H1 (cell line): ENCODE data around the gene ANKRD17. TPM values are rescaled to one million over a fixed set of nuclear protein-coding genes. Genes with fewer than 3 reads are reported as not detected.

ENCODE experiments used
- CTCF ChIA-PET: fragments of 300-600 bp; sonication (Branson Sonifier 250); formaldehyde crosslinking; loops from one replicate; lab custom pipeline; 2021; ENCODE audit not compliant: partially characterized antibody; lab: Charles Lee
- POLR2A ChIA-PET: fragments of 300-600 bp; sonication (Branson Sonifier 250); formaldehyde crosslinking; loops from one replicate; lab custom pipeline; 2021; ENCODE audit warnings: inconsistent platforms; ENCODE audit not compliant: partially characterized antibody; lab: Charles Lee
- DNase-seq, 2 experiments: peaks; one replicate each; pipeline versions ENCODE4 v3.0.0 to v3.0.0-alpha.2; 2010 to 2022; ENCODE audit warnings: low spot score in 2 of 2, low read depth in 1 of 2, mixed read lengths in 1 of 2
- FAIRE-seq: peaks from 2 replicates; lab custom pipeline; 2011; peaks lifted over from hg19 to GRCh38; lab: Jason Lieb, UNC
- H2AFZ ChIP-seq: 2 replicates; pipeline ENCODE4 v1.8.1; 2012; ENCODE audit warnings: low read length, inconsistent platforms
- H2AK5ac ChIP-seq: 2 replicates; pipeline ENCODE4 v1.6.1; 2013; ENCODE audit warnings: low read depth, low read length
- H2BK120ac ChIP-seq: replicated peaks from 2 replicates; pipeline ENCODE3; 2013; ENCODE audit warnings: low read depth, low read length, inconsistent platforms
- H2BK12ac ChIP-seq: 2 replicates; pipeline ENCODE4 v1.6.1; 2013; ENCODE audit warnings: low read depth, low read length
- H2BK15ac ChIP-seq: 2 replicates; pipeline ENCODE4 v1.6.1; 2013; ENCODE audit warnings: low read length
- H2BK20ac ChIP-seq: 2 replicates; pipeline ENCODE4 v1.6.1; 2013; ENCODE audit warnings: low read length
- H2BK5ac ChIP-seq: 2 replicates; pipeline ENCODE4 v1.6.1; 2013; ENCODE audit warnings: low read depth, low read length
- H3K14ac ChIP-seq: 2 replicates; pipeline ENCODE4 v1.6.1; 2013; ENCODE audit warnings: inconsistent platforms; ENCODE audit not compliant: insufficient read length
- H3K18ac ChIP-seq: 2 replicates; pipeline ENCODE4 v1.6.1; 2013; ENCODE audit warnings: low read length; ENCODE audit errors: extremely low read depth
- H3K23ac ChIP-seq: 2 replicates; pipeline ENCODE4 v1.6.1; 2013; ENCODE audit warnings: inconsistent platforms; ENCODE audit not compliant: insufficient read length
- H3K23me2 ChIP-seq: 2 replicates; pipeline ENCODE4 v1.6.1; 2013; ENCODE audit warnings: low read depth, low read length
- H3K27ac ChIP-seq: 2 replicates; pipeline ENCODE4 v1.6.1; 2011; ENCODE audit warnings: low read depth, low read length, inconsistent platforms
- H3K27me3 ChIP-seq, 4 experiments: replicated peaks in 1 of 4; 1 replicate in 1 of 4; 2 replicates in 3 of 4; pipeline versions ENCODE4 v1.6.1 to v1.8.1; 2011 to 2013; ENCODE audit warnings: low read length in 3 of 4, mild to moderate bottlenecking in 3 of 4, inconsistent platforms in 2 of 4, mixed read lengths in 2 of 4, moderate library complexity in 1 of 4; ENCODE audit not compliant: control insufficient read depth in 3 of 4, insufficient read depth in 3 of 4; ENCODE audit errors: extremely low read depth in 1 of 4
- H3K36me3 ChIP-seq, 4 experiments: 2 replicates each; pipeline versions ENCODE4 v1.6.1 to v1.8.1; 2011 to 2013; ENCODE audit warnings: mild to moderate bottlenecking in 4 of 4, low read length in 3 of 4, moderate library complexity in 2 of 4, control low read depth in 1 of 4, inconsistent platforms in 1 of 4; ENCODE audit not compliant: insufficient read depth in 4 of 4, control insufficient read depth in 2 of 4
- H3K4ac ChIP-seq: replicated peaks from 2 replicates; pipeline ENCODE3; 2013; ENCODE audit warnings: low read length, low read depth, mixed read lengths, inconsistent platforms; ENCODE audit not compliant: insufficient read length
- H3K4me1 ChIP-seq, 4 experiments: replicated peaks in 1 of 4; 1 replicate in 1 of 4; 2 replicates in 3 of 4; pipeline versions ENCODE4 v1.6.1 to v1.8.1; 2011 to 2013; ENCODE audit warnings: low read length in 3 of 4, inconsistent platforms in 2 of 4, mixed read lengths in 1 of 4; ENCODE audit not compliant: insufficient read depth in 4 of 4, control insufficient read depth in 3 of 4
- H3K4me2 ChIP-seq, 2 experiments: 2 replicates each; pipeline versions ENCODE4 v1.6.1 to v1.8.1; 2011 to 2013; ENCODE audit warnings: low read depth in 2 of 2, low read length in 2 of 2, control low read depth in 1 of 2, inconsistent platforms in 1 of 2, mild to moderate bottlenecking in 1 of 2; ENCODE audit not compliant: insufficient read depth in 1 of 2
- H3K4me3 ChIP-seq, 4 experiments: fragments of 200-600, 300-600 bp in 1 of 4; sonication (generic), shearing (Covaris generic), sonication (Bioruptor Twin) in 1 of 4; 2 replicates each; pipeline versions ENCODE4 v1.5.1 to v1.8.1; 2011 to 2016; ENCODE audit warnings: low read length in 4 of 4, low read depth in 3 of 4, control low read depth in 2 of 4, inconsistent platforms in 2 of 4, mild to moderate bottlenecking in 2 of 4, mixed read lengths in 1 of 4, moderate library complexity in 1 of 4; ENCODE audit not compliant: insufficient read depth in 2 of 4; ENCODE audit errors: extremely low read depth in 1 of 4
- H3K56ac ChIP-seq: replicated peaks from 2 replicates; pipeline ENCODE3; 2013; ENCODE audit warnings: low read depth, mild to moderate bottlenecking, mixed read lengths, low read length, inconsistent platforms; ENCODE audit not compliant: insufficient read length
- H3K79me1 ChIP-seq: 2 replicates; pipeline ENCODE4 v1.6.1; 2013; ENCODE audit warnings: low read depth, low read length, control low read depth
- H3K79me2 ChIP-seq, 2 experiments: 2 replicates each; pipeline versions ENCODE4 v1.6.1 to v1.8.1; 2012 to 2013; ENCODE audit warnings: low read length in 2 of 2, mild to moderate bottlenecking in 2 of 2, inconsistent platforms in 1 of 2; ENCODE audit not compliant: insufficient read depth in 2 of 2, control insufficient read depth in 1 of 2
- H3K9ac ChIP-seq, 4 experiments: replicated peaks in 1 of 4; 1 replicate in 1 of 4; 2 replicates in 3 of 4; pipeline versions ENCODE4 v1.6.1 to v1.8.1; 2011 to 2013; ENCODE audit warnings: low read depth in 3 of 4, low read length in 3 of 4, control low read depth in 2 of 4, mild to moderate bottlenecking in 2 of 4, moderate library complexity in 2 of 4, inconsistent platforms in 1 of 4; ENCODE audit errors: extremely low read depth in 1 of 4
- H3K9me3 ChIP-seq, 2 experiments: 2 replicates each; pipeline versions ENCODE4 v1.6.1 to v1.8.1; 2012 to 2013; ENCODE audit warnings: mild to moderate bottlenecking in 2 of 2, moderate library complexity in 2 of 2, control low read depth in 1 of 2, inconsistent platforms in 1 of 2, low read depth in 1 of 2, low read length in 1 of 2, mixed read lengths in 1 of 2; ENCODE audit not compliant: insufficient read depth in 2 of 2
- H4K20me1 ChIP-seq, 2 experiments: replicated peaks in 1 of 2; 2 replicates each; pipeline versions ENCODE3 to v1.8.1; 2011 to 2013; ENCODE audit warnings: inconsistent platforms in 2 of 2, low read length in 2 of 2, mild to moderate bottlenecking in 1 of 2; ENCODE audit not compliant: insufficient read depth in 2 of 2, control insufficient read depth in 1 of 2
- H4K5ac ChIP-seq: 2 replicates; pipeline ENCODE4 v1.6.1; 2013; ENCODE audit warnings: low read length, low read depth, mixed read lengths, inconsistent platforms; ENCODE audit not compliant: insufficient read length
- H4K8ac ChIP-seq: 2 replicates; pipeline ENCODE4 v1.8.0; 2013; ENCODE audit warnings: mild to moderate bottlenecking, moderate library complexity, low read length, inconsistent platforms; ENCODE audit not compliant: insufficient read depth; ENCODE audit errors: extremely low read depth
- H4K91ac ChIP-seq: replicated peaks from 2 replicates; pipeline ENCODE3; 2013; ENCODE audit warnings: low read length, mixed read lengths, inconsistent platforms; ENCODE audit not compliant: insufficient read length
- CBX5 ChIP-seq: fragments of 300-800, 300-1000 bp; sonication (generic); IDR thresholded peaks from 2 replicates; pipeline ENCODE4 v1.7.1; 2016; ENCODE audit warnings: antibody characterized with exemption, low read length, low read depth
- EP300 ChIP-seq, 2 experiments: IDR thresholded peaks; 1 replicate in 1 of 2; 2 replicates in 1 of 2; pipeline ENCODE4 v1.6.1; 2011 to 2012; ENCODE audit warnings: low read depth in 2 of 2, low read length in 2 of 2, mild to moderate bottlenecking in 2 of 2, borderline replicate concordance in 1 of 2, inconsistent platforms in 1 of 2, moderate library complexity in 1 of 2
- EZH2 ChIP-seq: fragments of 200-600 bp; sonication (generic); IDR thresholded peaks from 2 replicates; pipeline ENCODE4 v1.7.1; 2012; ENCODE audit warnings: low read depth, mild to moderate bottlenecking, moderate library complexity, low read length, inconsistent platforms; ENCODE audit not compliant: severe bottlenecking
- GTF2F1 ChIP-seq: IDR thresholded peaks from 2 replicates; pipeline ENCODE4 v1.6.1; 2012; ENCODE audit warnings: low read depth, low read length, improper control_type of control experiment, borderline replicate concordance
- MAFK ChIP-seq: IDR thresholded peaks from 2 replicates; pipeline ENCODE4 v1.6.1; 2012; ENCODE audit warnings: low read depth, mild to moderate bottlenecking, improper control_type of control experiment, low read length
- NANOG ChIP-seq: IDR thresholded peaks from 2 replicates; pipeline ENCODE4 v1.6.1; 2011; ENCODE audit warnings: low read length, low read depth, mild to moderate bottlenecking, inconsistent platforms; ENCODE audit not compliant: insufficient read depth, poor library complexity, severe bottlenecking
- POU5F1 ChIP-seq: IDR thresholded peaks from 2 replicates; pipeline ENCODE4 v1.6.1; 2011; ENCODE audit warnings: low read depth, mild to moderate bottlenecking, low read length, moderate library complexity
- RNF2 ChIP-seq: fragments of 200-900, 300-1000 bp; sonication (generic); IDR thresholded peaks from 2 replicates; pipeline ENCODE4 v1.7.1; 2016; ENCODE audit warnings: borderline replicate concordance, low read depth, mild to moderate bottlenecking, antibody characterized with exemption, low read length; ENCODE audit not compliant: poor library complexity, severe bottlenecking; ENCODE audit errors: missing control alignments
- YY1 ChIP-seq: IDR thresholded peaks from 2 replicates; pipeline ENCODE4 v1.6.1; 2011; ENCODE audit warnings: low read depth, mild to moderate bottlenecking, low read length
- WGBS, 2 experiments: shearing (Covaris generic) in 1 of 2; methylation state at CpG; one replicate each; pipeline versions ENCODE4 v1.1.6 to v1.1.7; 2013 to 2015; ENCODE audit warnings: low lambda C conversion rate in 2 of 2, mixed read lengths in 2 of 2, inconsistent platforms in 1 of 2, low coverage in 1 of 2, missing lambda C conversion rate in 1 of 2; ENCODE audit not compliant: insufficient replicate concordance in 2 of 2, insufficient coverage in 1 of 2, insufficient read length in 1 of 2; ENCODE audit errors: extremely low coverage in 1 of 2, missing lambda C conversion rate in 1 of 2; 5-methylcytosine and 5-hydroxymethylcytosine counted together
- polyA plus RNA-seq, 7 experiments: library from polyadenylated mRNA; depleted of rRNA in 3 of 7; stranded (reverse) in 5 of 7; unstranded in 2 of 7; fragments of >200 nt in 5 of 7; fragments of 200-250 nt in 2 of 7; gene quantifications; 1 replicate in 5 of 7; 2 replicates in 1 of 7; 4 replicates in 1 of 7; pipeline versions ENCODE4 v1.2.1 to v1.2.3, GENCODE V29; 2011 to 2013; ENCODE audit warnings: missing spikeins in 2 of 7, mixed read lengths in 2 of 7
- total RNA-seq: library from RNA; stranded (reverse); fragmentation: NEBNext Ultra II Directional; extraction: Animal tissue kit (Norgen Biotek cat#: 25700); gene quantifications from 2 replicates; pipeline ENCODE4 v1.2.1, GENCODE V29; 2021
- TF ChIP-seq, protein P1 (sequence below), 3 experiments: IDR thresholded peaks; 1 replicate in 2 of 3; 2 replicates in 1 of 3; pipeline versions ENCODE4 v1.5.1 to v1.6.1; 2011; ENCODE audit warnings: low read length in 3 of 3, mild to moderate bottlenecking in 3 of 3, inconsistent platforms in 2 of 3, low read depth in 1 of 3, moderate library complexity in 1 of 3; ENCODE audit not compliant: insufficient read depth in 1 of 3; ENCODE audit errors: control extremely low read depth in 1 of 3

ANKRD17 gene
- total and polyA plus RNA-seq, 2 of the 8 experiments (the other 6 are each of a cell fraction or from before 2014, with no cell fraction given): 42.4 to 93.7 TPM

DNA sequence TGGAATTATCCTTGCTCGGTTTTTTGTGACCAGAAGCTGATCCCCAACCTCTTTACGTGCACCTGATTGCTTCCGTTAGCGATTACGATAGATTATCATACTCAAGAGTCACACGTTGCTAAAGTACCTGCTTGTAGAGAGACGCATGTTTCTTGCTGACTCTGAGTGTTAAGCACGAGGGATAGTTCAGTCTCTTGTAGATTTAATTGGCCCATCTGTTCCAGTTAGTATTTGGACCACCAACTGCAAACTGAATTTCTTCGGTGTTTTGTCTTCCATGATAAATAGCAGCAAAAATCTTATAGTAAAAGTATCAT is 188.6 kb downstream of the ANKRD17 start:
- WGBS, 2 experiments: 23% methylated on average over 9 of the region's 9 CpGs; no CpG with 5 or more reads in 1 of the 2 experiments
- Histone ChIP-seq H2BK20ac (no peak overlapping the region), H3K79me2 (peaks cover 0 to 12% of the 10 kb centered on the region in 2 experiments; a peak in 2 of 4 replicates), H3K79me1 (no peaks in the 10 kb centered on the region), H3K27ac (peak overlapping the region; percentile 92), H4K91ac (no peak overlapping the region), H3K9me3 (no peaks in the 10 kb centered on the region), H2BK5ac (peak overlapping the region; percentile 67), H2BK12ac (no peak overlapping the region; the same call in 1 of the 2 replicates), H2AK5ac (no peak overlapping the region), H3K4me2 (peak overlapping the region; percentile 95), H3K4me1 (peaks cover 0 to 4% (median 1%) of the 10 kb centered on the region in 4 experiments; a peak in 2 of 7 replicates), H2BK120ac (no peak overlapping the region), H2BK15ac (no peak overlapping the region), H3K23ac (no peak overlapping the region), H3K36me3 (peaks cover 0 to 14% (median 0%) of the 10 kb centered on the region in 4 experiments; a peak in 3 of 8 replicates), H3K14ac (no peak overlapping the region), H3K56ac (no peak overlapping the region), H3K27me3 (no peaks in the 10 kb centered on the region), H3K18ac (0 out of 2 replicates have a peak overlapping the region, but pooled peaks have one; percentile 42), H3K23me2 (peaks cover 7% of the 10 kb centered on the region; the same call in 1 of the 2 replicates), H3K4ac (peak overlapping the region; percentile 58), H3K9ac (peak overlapping the region; percentile 78 to 94 (median 86)), H4K8ac (no peak overlapping the region), H4K5ac (peak overlapping the region; percentile 40), H4K20me1 (no peaks in the 10 kb centered on the region), H2AFZ (peak overlapping the region; percentile 97), H3K4me3 (peak overlapping the region; percentile 63 to 89 (median 83))
- POLR2A ChIA-PET: interaction anchor here (0.7 to 2.3 kb wide), 5 partner anchors 7 to 189 kb away, joined by 3 to 9 read pairs (median 5); partner anchors contain the start of gene ANKRD17
- FAIRE-seq (no peak), DNase-seq (no peak)
- CTCF ChIA-PET: interaction anchor here (1.0 kb wide), 1 partner anchor 189 kb away, joined by 4 read pairs; the partner anchor contains the start of gene ANKRD17
- TF ChIP-seq GTF2F1: no peak
- TF ChIP-seq CBX5: no peak
- no peak for TF ChIP-seq YY1
- TF ChIP-seq MAFK: no peak
- no peak for TF ChIP-seq EZH2
- no peak for TF ChIP-seq EP300 (IDR thresholded peaks at IDR 0.05; ENCODE audit: borderline replicate concordance in 1 of 2, low read depth in 2 of 2, low read length in 2 of 2)
- TF ChIP-seq, protein P1, sequence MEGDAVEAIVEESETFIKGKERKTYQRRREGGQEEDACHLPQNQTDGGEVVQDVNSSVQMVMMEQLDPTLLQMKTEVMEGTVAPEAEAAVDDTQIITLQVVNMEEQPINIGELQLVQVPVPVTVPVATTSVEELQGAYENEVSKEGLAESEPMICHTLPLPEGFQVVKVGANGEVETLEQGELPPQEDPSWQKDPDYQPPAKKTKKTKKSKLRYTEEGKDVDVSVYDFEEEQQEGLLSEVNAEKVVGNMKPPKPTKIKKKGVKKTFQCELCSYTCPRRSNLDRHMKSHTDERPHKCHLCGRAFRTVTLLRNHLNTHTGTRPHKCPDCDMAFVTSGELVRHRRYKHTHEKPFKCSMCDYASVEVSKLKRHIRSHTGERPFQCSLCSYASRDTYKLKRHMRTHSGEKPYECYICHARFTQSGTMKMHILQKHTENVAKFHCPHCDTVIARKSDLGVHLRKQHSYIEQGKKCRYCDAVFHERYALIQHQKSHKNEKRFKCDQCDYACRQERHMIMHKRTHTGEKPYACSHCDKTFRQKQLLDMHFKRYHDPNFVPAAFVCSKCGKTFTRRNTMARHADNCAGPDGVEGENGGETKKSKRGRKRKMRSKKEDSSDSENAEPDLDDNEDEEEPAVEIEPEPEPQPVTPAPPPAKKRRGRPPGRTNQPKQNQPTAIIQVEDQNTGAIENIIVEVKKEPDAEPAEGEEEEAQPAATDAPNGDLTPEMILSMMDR (IDR thresholded peaks at IDR 0.05; ENCODE audit: control extremely low read depth in 1 of 3, insufficient read depth in 1 of 3, low read depth in 1 of 3, low read length in 3 of 3): no peak
- TF ChIP-seq NANOG: no peak
- TF ChIP-seq RNF2: no peak
- TF ChIP-seq POU5F1: no peak
